K562 (cell line): Measurements from ENCODE around the gene HMOX1. TPM values are rescaled to one million over a fixed set of nuclear protein-coding genes. Genes with fewer than 3 reads are reported as not detected.

Experiments used
- ATAC-seq: fragments of 200-7000 bp; cut with Tn5 transposase; 3 replicates; pipeline ENCODE4 v1.9.1; 2020; ENCODE audit warnings: moderate library complexity
- BruUV-seq: library from RNA; stranded (reverse); fragments of 400-500 nt; replicated peaks from 2 replicates; lab custom pipeline; 2021; lab: Mats Ljungman, UMichigan
- CTCF ChIA-PET: fragments of 300-600 bp; formaldehyde crosslinking; extraction: SDS; loops from one replicate; lab custom pipeline; 2021; ENCODE audit warnings: low intra/inter-chr PET ratio; lab: Yijun Ruan, JAX
- POLR2A ChIA-PET: fragments of 300-600, 350-650 bp; sonication (Branson Sonifier 250); formaldehyde crosslinking; extraction: SDS; loops from one replicate; lab custom pipeline; 2021; ENCODE audit warnings: antibody characterized with exemption, inconsistent platforms; lab: Yijun Ruan, JAX
- DNase-seq, 4 experiments: peaks; one replicate each; pipeline versions ENCODE4 v3.0.0 to v3.0.0-alpha.2; 2011 to 2018; ENCODE audit warnings: low spot score in 3 of 4, mixed read lengths in 3 of 4; ENCODE audit errors: extremely low read depth in 1 of 4
- FAIRE-seq: peaks from 2 replicates; lab custom pipeline; 2011; peaks lifted over from hg19 to GRCh38; lab: Jason Lieb, UNC
- H2AFZ ChIP-seq: 2 replicates; pipeline ENCODE4 v1.6.0; 2011; ENCODE audit warnings: low read depth, low read length, control low read depth, inconsistent platforms
- H3K27ac ChIP-seq: fragments of 200-600 bp; 3 replicates; pipeline ENCODE4 v1.8.0; 2011; ENCODE audit warnings: low read depth, mild to moderate bottlenecking, control low read depth, inconsistent platforms, low read length, moderate library complexity, mixed read lengths; ENCODE audit errors: extremely low read depth
- H3K27me3 ChIP-seq, 2 experiments: fragments of 300-600 bp in 1 of 2; 2 replicates in 1 of 2; 3 replicates in 1 of 2; pipeline versions ENCODE4 v1.6.0 to v1.8.0; 2011; ENCODE audit warnings: inconsistent platforms in 2 of 2, low read length in 2 of 2, mild to moderate bottlenecking in 1 of 2, mixed read lengths in 1 of 2, moderate library complexity in 1 of 2; ENCODE audit not compliant: control insufficient read depth in 2 of 2, insufficient read depth in 2 of 2
- H3K36me3 ChIP-seq: fragments of 300-600 bp; 3 replicates; pipeline ENCODE4 v1.8.0; 2011; ENCODE audit warnings: mild to moderate bottlenecking, low read length, inconsistent platforms; ENCODE audit not compliant: control insufficient read depth, insufficient read depth
- H3K4me1 ChIP-seq, 2 experiments: fragments of 200-600 bp in 1 of 2; replicated peaks in 1 of 2; 2 replicates in 1 of 2; 3 replicates in 1 of 2; pipeline versions ENCODE4 v1.5.1 to v1.8.0; 2011; ENCODE audit warnings: inconsistent platforms in 2 of 2, low read length in 2 of 2, mild to moderate bottlenecking in 1 of 2, mixed read lengths in 1 of 2, moderate library complexity in 1 of 2; ENCODE audit not compliant: control insufficient read depth in 2 of 2, insufficient read depth in 2 of 2
- H3K4me2 ChIP-seq: 2 replicates; pipeline ENCODE4 v1.6.1; 2011; ENCODE audit warnings: low read length, control low read depth, inconsistent platforms, mixed read lengths; ENCODE audit not compliant: insufficient read depth
- H3K4me3 ChIP-seq: fragments of 200-600 bp; sonication (generic), shearing (Covaris generic); 2 replicates; pipeline ENCODE4 v1.5.1; 2016; ENCODE audit warnings: control low read depth, inconsistent platforms
- H3K79me2 ChIP-seq: fragments of 200-600 bp; 3 replicates; pipeline ENCODE4 v1.8.0; 2011; ENCODE audit warnings: low read length, inconsistent platforms; ENCODE audit not compliant: control insufficient read depth, insufficient read depth
- H3K9ac ChIP-seq, 2 experiments: 2 replicates each; pipeline versions ENCODE4 v1.6.0 to v1.6.1; 2011; ENCODE audit warnings: low read depth in 2 of 2, low read length in 2 of 2, control low read depth in 1 of 2, inconsistent platforms in 1 of 2, mild to moderate bottlenecking in 1 of 2, mixed read lengths in 1 of 2; ENCODE audit not compliant: insufficient read depth in 1 of 2
- H3K9me1 ChIP-seq: one replicate; pipeline ENCODE4 v1.6.0; 2011; ENCODE audit warnings: inconsistent platforms, mild to moderate bottlenecking, low read length, moderate library complexity; ENCODE audit not compliant: control insufficient read depth, insufficient read depth
- H3K9me3 ChIP-seq: replicated peaks from 2 replicates; pipeline ENCODE4 v1.5.1; 2011; ENCODE audit warnings: low read depth, low read length, inconsistent platforms; ENCODE audit not compliant: control insufficient read depth, insufficient read depth
- H4K20me1 ChIP-seq: replicated peaks from 2 replicates; pipeline ENCODE4 v1.6.1; 2011; ENCODE audit warnings: low read length, inconsistent platforms, mixed read lengths; ENCODE audit not compliant: control insufficient read depth, insufficient read depth
- ILF3 ChIP-seq: fragments of 450-650 bp; IDR thresholded peaks from 2 replicates; pipeline ENCODE4 v1.6.1; 2018; ENCODE audit warnings: antibody characterized with exemption, mild to moderate bottlenecking, moderate library complexity, borderline replicate concordance
- MYBL2 ChIP-seq, 2 experiments: fragments of 450-650 bp in 1 of 2; sonication (generic) in 1 of 2; formaldehyde crosslinking in 1 of 2; IDR thresholded peaks; 2 replicates each; pipeline versions ENCODE4 v1.6.1 to v1.8.1; 2017 to 2022; ENCODE audit warnings: borderline replicate concordance in 1 of 2, inconsistent platforms in 1 of 2, low read depth in 1 of 2, mild to moderate bottlenecking in 1 of 2, missing genetic modification reagents in 1 of 2, moderate library complexity in 1 of 2
- POLR2G ChIP-seq: fragments of 200-400 bp; formaldehyde crosslinking; IDR thresholded peaks from 2 replicates; pipeline ENCODE4 v1.6.1; 2017; ENCODE audit warnings: low read depth, mild to moderate bottlenecking, antibody characterized with exemption, low read length, moderate library complexity
- POLR2H ChIP-seq: IDR thresholded peaks from 2 replicates; pipeline ENCODE4 v1.6.1; 2016; ENCODE audit warnings: missing genetic modification characterization, low read depth, mild to moderate bottlenecking, control low read depth, missing compliant biosample characterization, moderate library complexity
- TOE1 ChIP-seq, 2 experiments: fragments of 450-650 bp in 1 of 2; sonication (generic) in 1 of 2; formaldehyde crosslinking in 1 of 2; IDR thresholded peaks; 2 replicates each; pipeline versions ENCODE4 v1.7.1 to v1.8.0; 2016 to 2022; ENCODE audit warnings: borderline replicate concordance in 2 of 2, mild to moderate bottlenecking in 2 of 2, antibody characterized with exemption in 1 of 2, inconsistent platforms in 1 of 2, low read depth in 1 of 2, missing genetic modification reagents in 1 of 2, moderate library complexity in 1 of 2
- WGBS: fragments of 100-300 bp; shearing (Covaris generic); methylation state at CpG from one replicate; pipeline ENCODE4 v1.1.6; 2016; ENCODE audit warnings: low coverage, mixed read lengths; ENCODE audit not compliant: insufficient coverage; ENCODE audit errors: missing lambda C conversion rate; 5-methylcytosine and 5-hydroxymethylcytosine counted together
- in situ Hi-C: fragments of 300-500 bp; cut with MboI; formaldehyde crosslinking; loops from 4 replicates; pipeline ENCODE4 v1.15.0; 2018; ENCODE audit warnings: inconsistent platforms, mixed read lengths
- intact Hi-C: fragments of 100-400 bp; cut with micrococcal nuclease; formaldehyde crosslinking; loops from 2 replicates; pipeline ENCODE4 v1.14.2; 2022
- polyA plus RNA-seq, 8 experiments: library from polyadenylated mRNA; depleted of rRNA in 4 of 8; stranded (reverse) in 5 of 8; unstranded in 3 of 8; fragments of >200 nt; fragmentation: Nextera tagmentation in 2 of 8; fragmentation: Illumina TruSeq in 1 of 8; extraction: Ambion mirVana in 2 of 8; extraction: Trizol in 1 of 8; gene quantifications; 2 replicates each; pipeline versions ENCODE4 v1.2.1 to v1.2.3, GENCODE V29; 2011 to 2014; ENCODE audit warnings: inconsistent platforms in 1 of 8, missing spikeins in 1 of 8
- total RNA-seq, 7 experiments: library from RNA; depleted of rRNA in 6 of 7; stranded (reverse); fragments of >200 nt in 6 of 7; fragmentation: Illumina TruSeq in 2 of 7; extraction: Trizol in 2 of 7; gene quantifications; 2 replicates each; pipeline versions ENCODE4 v1.2.1 to v1.2.3, GENCODE V29; 2011 to 2021; ENCODE audit warnings: low replicate concordance in 1 of 7

Gene HMOX1
- total and polyA plus RNA-seq, 9 of the 15 experiments (the other 6 are each of a cell fraction or from before 2014, with no cell fraction given), result not detected

DNA sequence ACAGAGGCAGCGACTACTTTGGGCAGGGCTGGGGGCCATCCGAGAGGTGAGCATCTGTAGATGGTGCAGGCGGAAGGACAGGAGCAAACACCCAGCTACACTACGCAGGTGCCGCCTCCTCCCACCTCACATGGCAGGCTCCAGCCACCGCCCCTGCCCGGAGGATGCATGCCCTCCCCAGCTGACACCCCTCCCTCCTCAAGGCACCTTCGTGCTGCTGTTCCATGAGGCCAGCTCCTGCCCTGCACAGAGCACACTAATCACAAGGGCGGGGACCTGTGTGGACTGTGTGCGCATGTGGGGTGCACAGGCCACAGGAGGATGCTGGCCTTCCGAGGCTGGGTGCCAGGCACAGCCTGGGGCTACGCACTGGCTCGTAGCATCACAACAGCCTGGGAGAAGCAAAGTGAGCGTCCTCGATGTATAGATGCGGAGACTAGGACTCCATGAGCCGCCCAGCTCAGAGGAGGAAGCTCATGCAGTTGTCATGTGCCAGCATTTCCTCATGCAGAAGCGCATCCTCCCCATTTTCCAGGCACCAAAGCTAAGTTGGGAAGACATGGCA, 32.8 kb upstream of the HMOX1 start:
- DNase-seq (no peak), ATAC-seq (no peak), FAIRE-seq (no peak)
- no peak overlapping the region for H3K4me3 ChIP-seq
- H3K79me2 ChIP-seq, result no peaks in the 10 kb centered on the region
- H3K9me1 ChIP-seq, result no peaks in the 10 kb centered on the region
- no peak overlapping the region for H3K27ac ChIP-seq
- 72% methylated on average over 11 of the region's 18 CpGs for WGBS
- no TSS peak for BruUV-seq
- peaks cover 5 to 23% of the 10 kb centered on the region in 2 experiments; a peak in 4 of 5 replicates for H3K4me1 ChIP-seq
- no peak overlapping the region for H3K9ac ChIP-seq
- H3K9me3 ChIP-seq, result no peaks in the 10 kb centered on the region
- ChIA-PET CTCF (no interaction called here), POLR2A (interaction anchor here (0.6 to 1.0 kb wide), 3 partner anchors 11 to 447 kb away, joined by 3 to 4 read pairs (median 4); no protein-coding TSS in a partner anchor)
- H3K36me3 ChIP-seq, result no peaks in the 10 kb centered on the region; the same call in 2 of the 3 replicates
- intact Hi-C loops, result no loop called here
- no peaks in the 10 kb centered on the region for H4K20me1 ChIP-seq
- H3K27me3 ChIP-seq, result no peaks in the 10 kb centered on the region
- no peak overlapping the region for H2AFZ ChIP-seq
- TF ChIP-seq TOE1 (IDR thresholded peaks at IDR 0.05; ENCODE audit: borderline replicate concordance) (no peak), TOE1 (CRISPR knock-in tag; IDR thresholded peaks at IDR 0.05; ENCODE audit: borderline replicate concordance, low read depth) (no peak), ILF3 (no peak), MYBL2 (IDR thresholded peaks at IDR 0.05; ENCODE audit: low read depth) (no peak), MYBL2 (CRISPR knock-in tag; IDR thresholded peaks at IDR 0.05; ENCODE audit: borderline replicate concordance) (no peak), POLR2G (0 out of 2 replicates have a peak, but pooled peaks have one; percentile 12), POLR2H (no peak)
- TF ChIP-seq, all 486 proteins: peak for 1
- H3K4me2 ChIP-seq, result no peak overlapping the region
- in situ Hi-C loops, result no loop called here
